ENCODE results near the gene BORCS6. TPM values are rescaled to one million over a fixed set of nuclear protein-coding genes. Genes with fewer than 3 reads are reported as not detected.
A peak's percentile ranks its signal among the peaks of the same experiment; 100 is the strongest.

BORCS6 gene
- total and polyA plus RNA-seq, 2 of the 13 experiments (the other 11 are each of a cell fraction or from before 2014, with no cell fraction given): 2.0 to 5.1 TPM

- TF ChIP-seq ZNF710 (CRISPR knock-in tag; IDR thresholded peaks at IDR 0.05; ENCODE audit: borderline replicate concordance): 0 out of 2 replicates have a peak, but pooled peaks have one; percentile 33
- TF ChIP-seq NR1H2 (CRISPR knock-in tag; IDR thresholded peaks at IDR 0.05; ENCODE audit: borderline replicate concordance, low read depth): no peak
- TF ChIP-seq SP1 (IDR thresholded peaks at IDR 0.05): no peak
- TF ChIP-seq SP1 (CRISPR knock-in tag; IDR thresholded peaks at IDR 0.05): peak; percentile 52
- TF ChIP-seq SP5 (CRISPR knock-in tag; IDR thresholded peaks at IDR 0.05; ENCODE audit: borderline replicate concordance, low read depth): no peak
- TF ChIP-seq ZNF335 (CRISPR knock-in tag; IDR thresholded peaks at IDR 0.05): peak; percentile 28; the same call in 1 of the 2 replicates
- TF ChIP-seq ZGPAT (CRISPR knock-in tag; IDR thresholded peaks at IDR 0.05): peak; percentile 69; the same call in 1 of the 2 replicates
- TF ChIP-seq, protein P1, sequence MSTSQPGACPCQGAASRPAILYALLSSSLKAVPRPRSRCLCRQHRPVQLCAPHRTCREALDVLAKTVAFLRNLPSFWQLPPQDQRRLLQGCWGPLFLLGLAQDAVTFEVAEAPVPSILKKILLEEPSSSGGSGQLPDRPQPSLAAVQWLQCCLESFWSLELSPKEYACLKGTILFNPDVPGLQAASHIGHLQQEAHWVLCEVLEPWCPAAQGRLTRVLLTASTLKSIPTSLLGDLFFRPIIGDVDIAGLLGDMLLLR (CRISPR knock-in tag; IDR thresholded peaks at IDR 0.05): no peak
- peak; percentile 43 for TF ChIP-seq FOSL2 (CRISPR knock-in tag; IDR thresholded peaks at IDR 0.05)
- TF ChIP-seq NBN (conservative IDR thresholded peaks at IDR 0.05): no peak
- TF ChIP-seq ZNF160 (CRISPR knock-in tag; IDR thresholded peaks at IDR 0.05): 0 out of 2 replicates have a peak, but pooled peaks have one; percentile 27
- no peak for TF ChIP-seq ZNF256 (CRISPR knock-in tag; conservative IDR thresholded peaks at IDR 0.05)
- TF ChIP-seq ZNF766 (CRISPR knock-in tag; IDR thresholded peaks at IDR 0.05; ENCODE audit: borderline replicate concordance): 0 out of 2 replicates have a peak, but pooled peaks have one; percentile 21
- TF ChIP-seq, protein P2, sequence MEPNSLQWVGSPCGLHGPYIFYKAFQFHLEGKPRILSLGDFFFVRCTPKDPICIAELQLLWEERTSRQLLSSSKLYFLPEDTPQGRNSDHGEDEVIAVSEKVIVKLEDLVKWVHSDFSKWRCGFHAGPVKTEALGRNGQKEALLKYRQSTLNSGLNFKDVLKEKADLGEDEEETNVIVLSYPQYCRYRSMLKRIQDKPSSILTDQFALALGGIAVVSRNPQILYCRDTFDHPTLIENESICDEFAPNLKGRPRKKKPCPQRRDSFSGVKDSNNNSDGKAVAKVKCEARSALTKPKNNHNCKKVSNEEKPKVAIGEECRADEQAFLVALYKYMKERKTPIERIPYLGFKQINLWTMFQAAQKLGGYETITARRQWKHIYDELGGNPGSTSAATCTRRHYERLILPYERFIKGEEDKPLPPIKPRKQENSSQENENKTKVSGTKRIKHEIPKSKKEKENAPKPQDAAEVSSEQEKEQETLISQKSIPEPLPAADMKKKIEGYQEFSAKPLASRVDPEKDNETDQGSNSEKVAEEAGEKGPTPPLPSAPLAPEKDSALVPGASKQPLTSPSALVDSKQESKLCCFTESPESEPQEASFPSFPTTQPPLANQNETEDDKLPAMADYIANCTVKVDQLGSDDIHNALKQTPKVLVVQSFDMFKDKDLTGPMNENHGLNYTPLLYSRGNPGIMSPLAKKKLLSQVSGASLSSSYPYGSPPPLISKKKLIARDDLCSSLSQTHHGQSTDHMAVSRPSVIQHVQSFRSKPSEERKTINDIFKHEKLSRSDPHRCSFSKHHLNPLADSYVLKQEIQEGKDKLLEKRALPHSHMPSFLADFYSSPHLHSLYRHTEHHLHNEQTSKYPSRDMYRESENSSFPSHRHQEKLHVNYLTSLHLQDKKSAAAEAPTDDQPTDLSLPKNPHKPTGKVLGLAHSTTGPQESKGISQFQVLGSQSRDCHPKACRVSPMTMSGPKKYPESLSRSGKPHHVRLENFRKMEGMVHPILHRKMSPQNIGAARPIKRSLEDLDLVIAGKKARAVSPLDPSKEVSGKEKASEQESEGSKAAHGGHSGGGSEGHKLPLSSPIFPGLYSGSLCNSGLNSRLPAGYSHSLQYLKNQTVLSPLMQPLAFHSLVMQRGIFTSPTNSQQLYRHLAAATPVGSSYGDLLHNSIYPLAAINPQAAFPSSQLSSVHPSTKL (CRISPR knock-in tag; IDR thresholded peaks at IDR 0.05): peak; percentile 42; the same call in 1 of the 2 replicates
- TF ChIP-seq TAF1 (CRISPR knock-in tag; IDR thresholded peaks at IDR 0.05): peak; percentile 74
- TF ChIP-seq CREB1 (IDR thresholded peaks at IDR 0.05): 0 out of 2 replicates have a peak, but pooled peaks have one; percentile 16
- peak; percentile 38; the same call in 1 of the 2 replicates for TF ChIP-seq CREB1 (CRISPR knock-in tag; IDR thresholded peaks at IDR 0.05)
- TF ChIP-seq KLF16 (CRISPR knock-in tag; IDR thresholded peaks at IDR 0.05): peak in 1 of 2 experiments; percentile 46; a peak in 1 of 4 replicates
- 0 out of 2 replicates have a peak, but pooled peaks have one; percentile 29 for TF ChIP-seq GATAD1 (CRISPR knock-in tag; IDR thresholded peaks at IDR 0.05)
- TF ChIP-seq ZNF792 (CRISPR knock-in tag; IDR thresholded peaks at IDR 0.05): peak; percentile 36; the same call in 1 of the 2 replicates
- no peak for TF ChIP-seq ZNF484 (CRISPR knock-in tag; IDR thresholded peaks at IDR 0.05; ENCODE audit: borderline replicate concordance, low read depth)
- peak; percentile 78 for TF ChIP-seq SAP130 (CRISPR knock-in tag; IDR thresholded peaks at IDR 0.05; ENCODE audit: low read depth)
- 0 out of 2 replicates have a peak, but pooled peaks have one; percentile 20 for TF ChIP-seq ZNF598 (CRISPR knock-in tag; IDR thresholded peaks at IDR 0.05; ENCODE audit: borderline replicate concordance)
- no peak for TF ChIP-seq ZNF841 (CRISPR knock-in tag; IDR thresholded peaks at IDR 0.05; ENCODE audit: borderline replicate concordance)
Measured at GRCh38 chr17:8152112-8152775, 37.7 kb downstream of the BORCS6 start, which contains the start of gene PER1 (continued).

All from HepG2 (cell line).